K562 (cell line): ENCODE measurements around the gene OLFML2B. TPM values are rescaled to one million over a fixed set of nuclear protein-coding genes. Genes with fewer than 3 reads are reported as not detected.

Source experiments
- ATAC-seq: fragments of 200-7000 bp; cut with Tn5 transposase; 3 replicates; pipeline ENCODE4 v1.9.1; 2020; ENCODE audit warnings: moderate library complexity
- BruUV-seq: library from RNA; stranded (reverse); fragments of 400-500 nt; replicated peaks from 2 replicates; lab custom pipeline; 2021; lab: Mats Ljungman, UMichigan
- CTCF ChIA-PET: fragments of 300-600 bp; formaldehyde crosslinking; extraction: SDS; loops from one replicate; lab custom pipeline; 2021; ENCODE audit warnings: low intra/inter-chr PET ratio; lab: Yijun Ruan, JAX
- POLR2A ChIA-PET: fragments of 300-600, 350-650 bp; sonication (Branson Sonifier 250); formaldehyde crosslinking; extraction: SDS; loops from one replicate; lab custom pipeline; 2021; ENCODE audit warnings: antibody characterized with exemption, inconsistent platforms; lab: Yijun Ruan, JAX
- DNase-seq, 4 experiments: peaks; one replicate each; pipeline versions ENCODE4 v3.0.0 to v3.0.0-alpha.2; 2011 to 2018; ENCODE audit warnings: low spot score in 3 of 4, mixed read lengths in 3 of 4; ENCODE audit errors: extremely low read depth in 1 of 4
- FAIRE-seq: peaks from 2 replicates; lab custom pipeline; 2011; peaks lifted over from hg19 to GRCh38; lab: Jason Lieb, UNC
- H2AFZ ChIP-seq: 2 replicates; pipeline ENCODE4 v1.6.0; 2011; ENCODE audit warnings: low read depth, low read length, control low read depth, inconsistent platforms
- H3K27ac ChIP-seq: fragments of 200-600 bp; 3 replicates; pipeline ENCODE4 v1.8.0; 2011; ENCODE audit warnings: low read depth, mild to moderate bottlenecking, control low read depth, inconsistent platforms, low read length, moderate library complexity, mixed read lengths; ENCODE audit errors: extremely low read depth
- H3K27me3 ChIP-seq, 2 experiments: fragments of 300-600 bp in 1 of 2; 2 replicates in 1 of 2; 3 replicates in 1 of 2; pipeline versions ENCODE4 v1.6.0 to v1.8.0; 2011; ENCODE audit warnings: inconsistent platforms in 2 of 2, low read length in 2 of 2, mild to moderate bottlenecking in 1 of 2, mixed read lengths in 1 of 2, moderate library complexity in 1 of 2; ENCODE audit not compliant: control insufficient read depth in 2 of 2, insufficient read depth in 2 of 2
- H3K36me3 ChIP-seq: fragments of 300-600 bp; 3 replicates; pipeline ENCODE4 v1.8.0; 2011; ENCODE audit warnings: mild to moderate bottlenecking, low read length, inconsistent platforms; ENCODE audit not compliant: control insufficient read depth, insufficient read depth
- H3K4me1 ChIP-seq, 2 experiments: fragments of 200-600 bp in 1 of 2; replicated peaks in 1 of 2; 2 replicates in 1 of 2; 3 replicates in 1 of 2; pipeline versions ENCODE4 v1.5.1 to v1.8.0; 2011; ENCODE audit warnings: inconsistent platforms in 2 of 2, low read length in 2 of 2, mild to moderate bottlenecking in 1 of 2, mixed read lengths in 1 of 2, moderate library complexity in 1 of 2; ENCODE audit not compliant: control insufficient read depth in 2 of 2, insufficient read depth in 2 of 2
- H3K4me2 ChIP-seq: 2 replicates; pipeline ENCODE4 v1.6.1; 2011; ENCODE audit warnings: low read length, control low read depth, inconsistent platforms, mixed read lengths; ENCODE audit not compliant: insufficient read depth
- H3K4me3 ChIP-seq: fragments of 200-600 bp; sonication (generic), shearing (Covaris generic); 2 replicates; pipeline ENCODE4 v1.5.1; 2016; ENCODE audit warnings: control low read depth, inconsistent platforms
- H3K79me2 ChIP-seq: fragments of 200-600 bp; 3 replicates; pipeline ENCODE4 v1.8.0; 2011; ENCODE audit warnings: low read length, inconsistent platforms; ENCODE audit not compliant: control insufficient read depth, insufficient read depth
- H3K9ac ChIP-seq, 2 experiments: 2 replicates each; pipeline versions ENCODE4 v1.6.0 to v1.6.1; 2011; ENCODE audit warnings: low read depth in 2 of 2, low read length in 2 of 2, control low read depth in 1 of 2, inconsistent platforms in 1 of 2, mild to moderate bottlenecking in 1 of 2, mixed read lengths in 1 of 2; ENCODE audit not compliant: insufficient read depth in 1 of 2
- H3K9me1 ChIP-seq: one replicate; pipeline ENCODE4 v1.6.0; 2011; ENCODE audit warnings: inconsistent platforms, mild to moderate bottlenecking, low read length, moderate library complexity; ENCODE audit not compliant: control insufficient read depth, insufficient read depth
- H3K9me3 ChIP-seq: replicated peaks from 2 replicates; pipeline ENCODE4 v1.5.1; 2011; ENCODE audit warnings: low read depth, low read length, inconsistent platforms; ENCODE audit not compliant: control insufficient read depth, insufficient read depth
- H4K20me1 ChIP-seq: replicated peaks from 2 replicates; pipeline ENCODE4 v1.6.1; 2011; ENCODE audit warnings: low read length, inconsistent platforms, mixed read lengths; ENCODE audit not compliant: control insufficient read depth, insufficient read depth
- CREB1 ChIP-seq, 2 experiments: sonication (generic) in 1 of 2; formaldehyde crosslinking in 1 of 2; IDR thresholded peaks; 2 replicates each; pipeline versions ENCODE4 v1.6.1 to v1.8.0; 2012 to 2022; ENCODE audit warnings: inconsistent platforms in 1 of 2, mild to moderate bottlenecking in 1 of 2, missing genetic modification reagents in 1 of 2, moderate library complexity in 1 of 2
- ELF4 ChIP-seq: fragments of 450-650 bp; formaldehyde crosslinking; IDR thresholded peaks from 2 replicates; pipeline ENCODE4 v1.4.0; 2022; ENCODE audit warnings: missing genetic modification characterization
- HOMEZ ChIP-seq: fragments of 250-450 bp; sonication (Bioruptor Pico); IDR thresholded peaks from 2 replicates; pipeline ENCODE4 v1.4.0; 2020; ENCODE audit warnings: mild to moderate bottlenecking, moderate library complexity
- PATZ1 ChIP-seq: fragments of 250-450 bp; sonication (Bioruptor Pico); IDR thresholded peaks from 2 replicates; pipeline ENCODE4 v1.5.0; 2020; ENCODE audit warnings: mild to moderate bottlenecking, borderline replicate concordance
- PHTF2 ChIP-seq: fragments of 250-450 bp; sonication (Bioruptor Pico); IDR thresholded peaks from 2 replicates; pipeline ENCODE4 v1.5.0; 2021; ENCODE audit warnings: mild to moderate bottlenecking
- RB1 ChIP-seq: fragments of 450-650 bp; IDR thresholded peaks from 2 replicates; pipeline ENCODE4 v1.6.1; 2017; ENCODE audit warnings: low read depth, mild to moderate bottlenecking
- STAT5B ChIP-seq: fragments of 250-450 bp; sonication (Bioruptor Pico); IDR thresholded peaks from 2 replicates; pipeline ENCODE4 v1.8.0; 2021; ENCODE audit warnings: mild to moderate bottlenecking, inconsistent platforms
- WGBS: fragments of 100-300 bp; shearing (Covaris generic); methylation state at CpG from one replicate; pipeline ENCODE4 v1.1.6; 2016; ENCODE audit warnings: low coverage, mixed read lengths; ENCODE audit not compliant: insufficient coverage; ENCODE audit errors: missing lambda C conversion rate; 5-methylcytosine and 5-hydroxymethylcytosine counted together
- in situ Hi-C: fragments of 300-500 bp; cut with MboI; formaldehyde crosslinking; loops from 4 replicates; pipeline ENCODE4 v1.15.0; 2018; ENCODE audit warnings: inconsistent platforms, mixed read lengths
- intact Hi-C: fragments of 100-400 bp; cut with micrococcal nuclease; formaldehyde crosslinking; loops from 2 replicates; pipeline ENCODE4 v1.14.2; 2022
- polyA plus RNA-seq, 8 experiments: library from polyadenylated mRNA; depleted of rRNA in 4 of 8; stranded (reverse) in 5 of 8; unstranded in 3 of 8; fragments of >200 nt; fragmentation: Nextera tagmentation in 2 of 8; fragmentation: Illumina TruSeq in 1 of 8; extraction: Ambion mirVana in 2 of 8; extraction: Trizol in 1 of 8; gene quantifications; 2 replicates each; pipeline versions ENCODE4 v1.2.1 to v1.2.3, GENCODE V29; 2011 to 2014; ENCODE audit warnings: inconsistent platforms in 1 of 8, missing spikeins in 1 of 8
- total RNA-seq, 7 experiments: library from RNA; depleted of rRNA in 6 of 7; stranded (reverse); fragments of >200 nt in 6 of 7; fragmentation: Illumina TruSeq in 2 of 7; extraction: Trizol in 2 of 7; gene quantifications; 2 replicates each; pipeline versions ENCODE4 v1.2.1 to v1.2.3, GENCODE V29; 2011 to 2021; ENCODE audit warnings: low replicate concordance in 1 of 7

Gene OLFML2B
- total and polyA plus RNA-seq, 9 of the 15 experiments (the other 6 are each of a cell fraction or from before 2014, with no cell fraction given) = not detected

GRCh38 chr1:161989786-161990185 lies 33.9 kb downstream of the OLFML2B start:
- no TSS peak for BruUV-seq
- Histone ChIP-seq H3K4me1 (0 out of 5 replicates have a peak, but pooled peaks cover 0 to 2% of the 10 kb centered on the region in 2 experiments), H3K27me3 (peaks cover 11 to 46% of the 10 kb centered on the region in 2 experiments; a peak in 3 of 5 replicates), H2AFZ (no peak overlapping the region), H3K79me2 (no peaks in the 10 kb centered on the region), H3K4me2 (no peak overlapping the region), H3K9me3 (no peaks in the 10 kb centered on the region), H3K4me3 (no peak overlapping the region), H3K9ac (no peak overlapping the region), H3K9me1 (no peaks in the 10 kb centered on the region), H3K27ac (no peak overlapping the region), H3K36me3 (no peaks in the 10 kb centered on the region), H4K20me1 (no peaks in the 10 kb centered on the region)
- DNase-seq = no peak
- in situ Hi-C loops = no loop called here
- no peak for TF ChIP-seq CREB1 (IDR thresholded peaks at IDR 0.05)
- TF ChIP-seq CREB1 (CRISPR knock-in tag; IDR thresholded peaks at IDR 0.05) = no peak
- TF ChIP-seq STAT5B (CRISPR knock-in tag) = no peak
- TF ChIP-seq HOMEZ = no peak
- TF ChIP-seq PATZ1 (CRISPR knock-in tag) = no peak
- no peak for TF ChIP-seq RB1
- TF ChIP-seq ELF4 (CRISPR knock-in tag) = no peak
- no peak for TF ChIP-seq PHTF2 (CRISPR knock-in tag)
- ChIA-PET CTCF (no interaction called here), POLR2A (no interaction called here)
- intact Hi-C loops = no loop called here
- no peak for ATAC-seq
- WGBS = 5% methylated on average over 5 of the region's 5 CpGs
- no peak for FAIRE-seq
